ENCODE data around the gene MITF. TPM values are rescaled to one million over a fixed set of nuclear protein-coding genes. Genes with fewer than 3 reads are reported as not detected.
A peak's percentile ranks its signal among the peaks of the same experiment; 100 is the strongest.

The MITF gene
- total RNA-seq, 6 experiments from 2014 or later = 1.9 to 4.1 (median 3.8) TPM

GRCh38 chr3:69747511-69748258 lies 8.4 kb downstream of the MITF start:
- TF ChIP-seq POLR2A (IDR thresholded peaks at IDR 0.05) (no peak), CTCF (IDR thresholded peaks at IDR 0.05) (no peak)
- no peaks in the 10 kb centered on the region for H3K36me3 ChIP-seq
- no peaks in the 10 kb centered on the region for H3K27me3 ChIP-seq
- DNase-seq (no peak), ATAC-seq (peak in 3 of 4 donors; percentile 35 to 58 (median 50))
- H3K27ac ChIP-seq = peak overlapping the region in 1 of 3 donors; percentile 0
- no peaks in the 10 kb centered on the region for H3K4me1 ChIP-seq
- 78% methylated on average over 2 of the region's 2 CpGs for WGBS (ENCODE audit: insufficient coverage, low coverage, low lambda C conversion rate, missing lambda C conversion rate)
- H3K4me3 ChIP-seq = no peak overlapping the region
- intact Hi-C loops (cut with DNase I) = no loop called here
- no peaks in the 10 kb centered on the region for H3K9me3 ChIP-seq

- Histone ChIP-seq H3K4me1 (no peaks in the 10 kb centered on the region), H3K9me3 (no peaks in the 10 kb centered on the region), H3K27me3 (no peaks in the 10 kb centered on the region), H3K36me3 (no peaks in the 10 kb centered on the region), H3K4me3 (no peak overlapping the region), H3K27ac (no peak overlapping the region)
- ATAC-seq (peak in 1 of 4 donors; percentile 40), DNase-seq (no peak)
- TF ChIP-seq POLR2A (IDR thresholded peaks at IDR 0.05) = no peak
- TF ChIP-seq CTCF (IDR thresholded peaks at IDR 0.05) = no peak
- intact Hi-C loops (cut with DNase I) = no loop called here
- WGBS (ENCODE audit: insufficient coverage, low coverage, low lambda C conversion rate, missing lambda C conversion rate) = 56% methylated on average over 2 of the region's 2 CpGs
Measured at GRCh38 chr3:69748503-69748902, 9.2 kb downstream of the MITF start.

DNA sequence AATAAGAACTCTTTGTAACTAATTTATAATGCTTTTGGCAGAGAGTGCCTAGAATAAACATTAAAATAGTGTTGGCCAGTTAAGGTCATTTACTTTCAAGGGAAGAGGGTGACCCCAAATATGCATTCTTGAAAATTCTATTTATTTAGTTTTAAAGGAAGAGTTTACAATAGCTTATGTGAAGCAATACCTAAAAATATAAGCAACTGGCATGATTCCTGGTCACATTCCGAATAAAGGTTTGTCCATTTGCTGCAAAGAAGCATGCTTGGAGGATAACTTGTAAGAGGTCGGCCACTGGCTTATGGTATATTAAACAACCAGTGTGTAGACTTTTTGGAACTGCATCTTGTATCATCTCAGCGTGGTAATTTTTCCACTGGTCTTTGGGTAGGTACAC lies 10.2 kb downstream of the MITF start:
- H3K27ac ChIP-seq = no peak overlapping the region
- WGBS (ENCODE audit: insufficient coverage, low coverage, low lambda C conversion rate, missing lambda C conversion rate) = 89% methylated on average over 3 of the region's 3 CpGs
- no peaks in the 10 kb centered on the region for H3K9me3 ChIP-seq
- TF ChIP-seq POLR2A (IDR thresholded peaks at IDR 0.05) (no peak), CTCF (IDR thresholded peaks at IDR 0.05) (no peak)
- H3K4me1 ChIP-seq = no peaks in the 10 kb centered on the region
- intact Hi-C loops (cut with DNase I) = no loop called here
- ATAC-seq (no peak), DNase-seq (no peak)
- no peaks in the 10 kb centered on the region for H3K27me3 ChIP-seq
- H3K4me3 ChIP-seq = no peak overlapping the region
- H3K36me3 ChIP-seq = no peaks in the 10 kb centered on the region

DNA sequence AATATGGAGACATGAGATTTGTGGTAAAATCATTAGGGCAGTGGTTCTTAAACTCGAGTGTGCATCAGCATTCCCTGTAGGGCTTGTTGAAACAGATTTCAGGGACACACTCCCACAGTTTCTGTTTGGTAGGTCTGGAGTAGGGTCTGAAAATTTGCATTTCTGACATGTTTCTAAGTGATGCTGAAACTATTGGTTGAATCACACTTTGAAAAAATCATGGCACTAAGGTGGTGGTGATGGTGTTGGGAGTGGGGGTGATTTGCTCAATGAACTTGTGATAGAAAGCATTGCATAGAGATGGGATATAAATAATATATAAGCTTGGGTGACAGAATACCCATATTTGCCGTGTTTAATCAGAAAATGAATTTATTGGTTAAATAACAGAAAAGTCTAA lies 11.3 kb downstream of the MITF start:
- ATAC-seq (no peak), DNase-seq (no peak)
- no peak overlapping the region for H3K4me3 ChIP-seq
- H3K36me3 ChIP-seq = no peaks in the 10 kb centered on the region
- H3K27me3 ChIP-seq = no peaks in the 10 kb centered on the region
- no peak for TF ChIP-seq CTCF (IDR thresholded peaks at IDR 0.05)
- no peaks in the 10 kb centered on the region for H3K4me1 ChIP-seq
- 83% methylated on average over 2 of the region's 2 CpGs for WGBS (ENCODE audit: insufficient coverage, low coverage, low lambda C conversion rate, missing lambda C conversion rate)
- no peak overlapping the region for H3K27ac ChIP-seq
- H3K9me3 ChIP-seq = no peaks in the 10 kb centered on the region
- intact Hi-C loops (cut with DNase I) = no loop called here

All from right lobe of liver (tissue), 6 donors.